PC-3 (cell line): Measurements from ENCODE around the gene CRY2.

Source experiments
- EZH2phosphoT487 ChIP-seq: fragments of 300-600 bp; sonication (generic); IDR thresholded peaks from 2 replicates; pipeline ENCODE4 v1.6.1; 2018; ENCODE audit warnings: mild to moderate bottlenecking, antibody characterized with exemption, low read length, borderline replicate concordance
- TF ChIP-seq, protein P1 (sequence below): fragments of 300-600 bp; sonication (generic); conservative IDR thresholded peaks from 2 replicates; pipeline ENCODE4 v1.5.1; 2017; ENCODE audit warnings: antibody characterized with exemption, low read depth, mild to moderate bottlenecking, low read length

GRCh38 chr11:45904309-45904915 lies 57.1 kb downstream of the CRY2 start:
- no peak for TF ChIP-seq EZH2phosphoT487
- TF ChIP-seq, protein P1, sequence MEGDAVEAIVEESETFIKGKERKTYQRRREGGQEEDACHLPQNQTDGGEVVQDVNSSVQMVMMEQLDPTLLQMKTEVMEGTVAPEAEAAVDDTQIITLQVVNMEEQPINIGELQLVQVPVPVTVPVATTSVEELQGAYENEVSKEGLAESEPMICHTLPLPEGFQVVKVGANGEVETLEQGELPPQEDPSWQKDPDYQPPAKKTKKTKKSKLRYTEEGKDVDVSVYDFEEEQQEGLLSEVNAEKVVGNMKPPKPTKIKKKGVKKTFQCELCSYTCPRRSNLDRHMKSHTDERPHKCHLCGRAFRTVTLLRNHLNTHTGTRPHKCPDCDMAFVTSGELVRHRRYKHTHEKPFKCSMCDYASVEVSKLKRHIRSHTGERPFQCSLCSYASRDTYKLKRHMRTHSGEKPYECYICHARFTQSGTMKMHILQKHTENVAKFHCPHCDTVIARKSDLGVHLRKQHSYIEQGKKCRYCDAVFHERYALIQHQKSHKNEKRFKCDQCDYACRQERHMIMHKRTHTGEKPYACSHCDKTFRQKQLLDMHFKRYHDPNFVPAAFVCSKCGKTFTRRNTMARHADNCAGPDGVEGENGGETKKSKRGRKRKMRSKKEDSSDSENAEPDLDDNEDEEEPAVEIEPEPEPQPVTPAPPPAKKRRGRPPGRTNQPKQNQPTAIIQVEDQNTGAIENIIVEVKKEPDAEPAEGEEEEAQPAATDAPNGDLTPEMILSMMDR, result no peak
